ENCODE measurements around the gene TCF7L2. TPM values are rescaled to one million over a fixed set of nuclear protein-coding genes. Genes with fewer than 3 reads are reported as not detected.

TCF7L2 gene
- polyA plus RNA-seq, 3 donors: 2.1 to 23.5 (median 6.1) TPM

GRCh38 chr10:113084031-113084430, 134.0 kb downstream of the TCF7L2 start:
- Histone ChIP-seq H4K20me1 (ENCODE audit: insufficient read depth, low read length) (peaks cover 98% of the 10 kb centered on the region), H3K27me3 (ENCODE audit: control insufficient read depth in 2 of 2, insufficient read depth in 2 of 2, low read length in 2 of 2) (peaks cover 2 to 8% of the 10 kb centered on the region in 2 donors), H3K9me3 (replicated peaks in 1 of 2; ENCODE audit: control insufficient read depth in 1 of 2, insufficient read depth in 1 of 2, low read length in 2 of 2) (no peaks in the 10 kb centered on the region), H3K36me3 (replicated peaks in 1 of 2; ENCODE audit: control insufficient read depth in 1 of 2, insufficient read depth in 2 of 2, low read length in 2 of 2) (peaks cover 0 to 8% of the 10 kb centered on the region in 2 donors), H3K9ac (ENCODE audit: insufficient read depth, low read length, poor library complexity, severe bottlenecking) (no peak overlapping the region), H3K4me1 (ENCODE audit: control insufficient read depth in 1 of 2, insufficient read depth in 2 of 2, low read length in 2 of 2) (peaks cover 6 to 13% of the 10 kb centered on the region in 2 donors), H3K79me2 (ENCODE audit: insufficient read depth, low read length) (no peaks in the 10 kb centered on the region), H3K27ac (ENCODE audit: low read depth in 1 of 2, low read length in 2 of 2) (no peak overlapping the region), H3K4me3 (replicated peaks in 1 of 3; ENCODE audit: low read depth in 2 of 3, low read length in 3 of 3) (no peak overlapping the region), H3K4me2 (replicated peaks; ENCODE audit: extremely low read depth, low read length, poor library complexity, severe bottlenecking) (no peak overlapping the region), H2AFZ (ENCODE audit: insufficient read depth, low read depth, low read length, poor library complexity, severe bottlenecking) (no peak overlapping the region)
- intact Hi-C loops (cut with micrococcal nuclease): no loop called here
- Mint-ChIP-seq H3K4me3 (no peak overlapping the region), H3K36me3 (peaks cover 37 to 46% of the 10 kb centered on the region in 2 donors), H3K27ac (no peak overlapping the region), H3K27me3 (ENCODE audit: low read depth in 3 of 3) (peaks cover 4 to 11% (median 11%) of the 10 kb centered on the region in 3 donors), H3K4me1 (peaks cover 12% of the 10 kb centered on the region), H3K9me3 (peaks cover 0 to 3% (median 0%) of the 10 kb centered on the region in 7 donors)
- no peak for TF ChIP-seq CTCF (IDR thresholded peaks at IDR 0.05)
- DNase-seq: no peak
- 100% methylated on average over 2 of the region's 4 CpGs for WGBS (ENCODE audit: insufficient coverage)

- no peak overlapping the region for H3K27ac Mint-ChIP-seq
- peaks cover 0 to 5% of the 10 kb centered on the region in 2 donors for H3K9me3 ChIP-seq (replicated peaks in 1 of 2; ENCODE audit: control insufficient read depth in 1 of 2, insufficient read depth in 1 of 2, low read length in 2 of 2)
- H3K27me3 ChIP-seq (ENCODE audit: control insufficient read depth in 2 of 2, insufficient read depth in 2 of 2, low read length in 2 of 2): peaks cover 4 to 18% of the 10 kb centered on the region in 2 donors
- no peak overlapping the region for H3K4me3 ChIP-seq (replicated peaks in 1 of 3; ENCODE audit: low read depth in 2 of 3, low read length in 3 of 3)
- peaks cover 96% of the 10 kb centered on the region for H4K20me1 ChIP-seq (ENCODE audit: insufficient read depth, low read length)
- WGBS (ENCODE audit: insufficient coverage): 100% methylated on average over 3 of the region's 4 CpGs
- peak overlapping the region in 1 of 2 donors; percentile 30 for H3K4me3 Mint-ChIP-seq
- H2AFZ ChIP-seq (ENCODE audit: insufficient read depth, low read depth, low read length, poor library complexity, severe bottlenecking): no peak overlapping the region
- no peak for TF ChIP-seq CTCF (IDR thresholded peaks at IDR 0.05)
- no peak overlapping the region for H3K9ac ChIP-seq (ENCODE audit: insufficient read depth, low read length, poor library complexity, severe bottlenecking)
- DNase-seq: no peak
- peaks cover 44 to 48% of the 10 kb centered on the region in 2 donors for H3K36me3 Mint-ChIP-seq
- peaks cover 12% of the 10 kb centered on the region for H3K4me1 Mint-ChIP-seq
- H3K36me3 ChIP-seq (replicated peaks in 1 of 2; ENCODE audit: control insufficient read depth in 1 of 2, insufficient read depth in 2 of 2, low read length in 2 of 2): peaks cover 0 to 8% of the 10 kb centered on the region in 2 donors
- H3K27me3 Mint-ChIP-seq (ENCODE audit: low read depth in 3 of 3): peaks cover 7 to 25% (median 22%) of the 10 kb centered on the region in 3 donors
- intact Hi-C loops (cut with micrococcal nuclease): no loop called here
- H3K4me2 ChIP-seq (replicated peaks; ENCODE audit: extremely low read depth, low read length, poor library complexity, severe bottlenecking): no peak overlapping the region
- H3K4me1 ChIP-seq (ENCODE audit: control insufficient read depth in 1 of 2, insufficient read depth in 2 of 2, low read length in 2 of 2): peaks cover 6 to 13% of the 10 kb centered on the region in 2 donors
- no peak overlapping the region for H3K27ac ChIP-seq (ENCODE audit: low read depth in 1 of 2, low read length in 2 of 2)
- H3K9me3 Mint-ChIP-seq: peaks cover 0 to 12% (median 4%) of the 10 kb centered on the region in 7 donors
- H3K79me2 ChIP-seq (ENCODE audit: insufficient read depth, low read length): no peaks in the 10 kb centered on the region
Observed at GRCh38 chr10:113085776-113086175, 135.7 kb downstream of the TCF7L2 start.
